NCI-H146 treated with DMSO at 0.1 percent for 48 hours (cell line): ENCODE results near the gene KRTAP19-5.

Experiments
- DNase-seq: peaks from one replicate; lab custom pipeline; 2025; ENCODE audit not compliant: unreplicated experiment; lab: John Stamatoyannopoulos, UW

The KRTAP19-5 gene

DNA sequence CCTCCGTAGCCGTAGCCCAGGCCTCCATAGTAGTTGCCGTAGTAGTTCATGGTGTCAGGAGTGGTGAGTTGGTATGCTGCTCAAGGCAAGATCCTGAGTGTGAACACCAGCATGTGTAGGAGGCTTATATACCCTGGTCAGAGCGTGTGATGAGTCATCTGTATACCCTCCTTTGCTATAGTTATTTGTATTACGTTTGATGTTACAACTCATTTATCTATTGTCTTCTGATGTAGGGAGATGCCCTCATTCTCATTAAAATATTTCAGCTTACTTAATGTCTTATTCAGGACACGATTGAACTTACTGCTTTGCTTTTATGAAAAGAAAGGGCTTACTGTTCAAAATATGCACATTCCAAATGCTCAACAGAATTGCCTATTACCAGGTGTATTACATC lies at the start of gene KRTAP19-5:
Gene KRTAP19-5, minus strand, starts transcription at position 101 of the 400 bp plus-strand sequence. Its CDS starts 51 bp downstream, at position 50.
- no peak for DNase-seq

- DNase-seq = no peak
Measured at GRCh38 chr21:30541764-30542163, 39.8 kb upstream of the KRTAP19-5 start, which contains the start of gene KRTAP19-6. KRTAP19-6 (minus strand) TSS chr21:30541864; CDS start chr21:30541833, 31 bp downstream.

DNA sequence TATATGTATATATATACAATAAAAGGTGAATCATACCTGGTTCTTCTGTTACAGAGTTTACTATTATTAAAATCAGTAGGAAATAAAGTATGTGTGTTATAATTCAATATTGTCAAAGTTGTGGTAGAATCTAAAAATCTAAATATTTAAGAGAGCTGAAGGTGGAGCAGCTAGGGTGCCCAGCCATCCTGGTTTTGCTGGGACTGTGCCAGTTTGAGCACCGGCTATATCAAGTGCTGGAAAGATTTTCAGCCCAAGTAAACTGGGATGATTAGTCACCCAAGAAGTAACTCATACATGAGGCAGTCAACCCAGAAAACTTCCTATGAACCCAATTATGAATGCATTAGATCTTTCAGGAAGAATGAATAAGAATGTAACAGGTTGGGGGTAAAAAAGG lies 16.9 kb upstream of the KRTAP19-5 start:
- DNase-seq = no peak

DNA sequence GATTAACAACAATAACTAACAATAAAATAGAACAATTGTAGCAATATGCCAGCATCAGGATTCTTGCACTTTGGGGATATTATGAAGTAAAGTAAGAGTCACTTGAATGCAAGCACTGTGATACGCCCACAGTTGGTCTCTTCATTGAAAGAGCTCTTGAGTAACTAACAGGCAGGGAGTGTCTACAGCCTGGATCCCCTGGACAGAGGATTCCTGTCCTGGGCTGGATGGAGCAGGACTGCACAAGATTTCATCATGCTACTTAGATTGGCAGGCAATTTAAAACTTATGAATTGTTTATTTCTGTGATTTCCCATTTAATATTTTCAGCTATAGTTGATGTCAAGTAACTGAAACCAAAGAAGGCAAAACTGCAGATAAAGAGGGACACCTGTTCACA lies 13.7 kb upstream of the KRTAP19-5 start:
- no peak for DNase-seq

DNA sequence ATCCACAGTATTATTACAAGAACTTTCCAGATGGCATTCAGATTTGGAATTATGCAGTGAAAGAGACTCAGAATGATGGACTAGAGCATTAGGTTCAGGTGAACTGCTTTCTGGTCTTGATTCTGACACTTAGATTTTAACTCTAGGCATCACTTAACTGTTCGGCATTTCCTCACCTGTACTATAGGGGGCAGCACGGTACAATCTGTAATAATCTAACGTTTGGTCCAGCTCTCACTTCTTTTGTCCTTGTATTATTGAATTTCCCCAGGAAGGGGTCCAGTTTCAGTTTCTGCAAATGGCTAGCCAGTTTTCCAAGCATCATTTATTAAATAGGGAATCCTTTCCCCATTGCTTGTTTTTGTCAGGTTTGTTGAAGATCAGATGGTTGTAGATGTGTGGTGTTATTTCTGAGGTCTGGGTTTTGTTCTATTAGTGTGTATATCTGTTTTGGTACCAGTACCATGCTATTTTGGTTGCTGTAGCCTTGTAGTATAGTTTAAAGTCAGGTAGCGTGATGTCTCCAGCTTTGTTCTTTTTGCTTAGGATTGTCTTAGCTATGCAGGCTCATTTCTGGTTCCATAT lies 3.8 kb upstream of the KRTAP19-5 start:
- peak; percentile 8 for DNase-seq

- no peak for DNase-seq
Measured at GRCh38 chr21:30497065-30497464, 4.9 kb downstream of the KRTAP19-5 start, which contains the start of gene KRTAP19-4. KRTAP19-4 (minus strand) TSS chr21:30497165; CDS start chr21:30497110, 55 bp downstream.

DNA sequence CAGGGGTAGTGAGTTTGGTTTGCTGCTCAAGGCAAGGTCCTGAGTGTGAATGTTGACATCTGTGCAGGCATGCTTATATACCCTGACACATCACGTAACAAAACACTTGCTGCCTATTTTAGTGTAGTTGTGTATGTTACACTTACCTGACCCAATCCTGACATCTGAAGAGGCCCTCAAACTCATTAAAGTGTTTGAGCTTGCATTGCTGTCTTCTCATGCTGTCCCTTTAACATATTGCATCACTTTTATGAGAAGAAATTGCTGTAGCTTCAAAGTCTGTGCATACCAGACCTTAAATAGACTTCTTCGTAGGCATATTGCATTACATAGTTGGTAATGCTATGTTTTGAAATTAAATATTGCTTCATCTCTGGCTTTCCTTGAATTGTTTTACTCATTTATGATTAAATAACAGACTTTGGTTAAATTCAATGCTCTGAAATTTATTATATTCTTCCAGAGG lies 9.9 kb downstream of the KRTAP19-5 start, which contains the start of gene KRTAP19-3:
Gene KRTAP19-3, minus strand, starts transcription at position 51 of the 466 bp plus-strand sequence. CDS start 56 bp downstream, outside the sequence.
- DNase-seq = no peak

DNA sequence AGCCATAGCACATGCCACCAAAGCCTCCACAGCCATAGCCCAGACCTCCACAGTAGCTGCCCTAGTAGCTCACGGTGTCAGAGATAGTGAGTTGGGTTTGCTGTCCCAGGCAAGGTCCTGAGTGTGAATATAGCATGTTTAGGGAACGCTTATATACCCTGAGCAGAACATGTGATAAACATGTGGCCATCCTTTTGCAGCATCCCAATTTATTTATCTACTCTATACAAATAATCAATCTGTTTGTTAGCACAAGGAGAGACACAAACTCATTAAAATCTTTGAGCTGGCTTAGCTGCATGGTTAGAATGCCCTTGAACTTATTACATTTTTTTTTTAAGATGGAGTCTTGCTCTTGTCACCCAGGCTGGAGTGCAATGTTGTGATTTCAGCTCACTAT lies 14.6 kb downstream of the KRTAP19-5 start, which contains the start of gene KRTAP19-2:
Gene KRTAP19-2, minus strand, starts transcription at position 101 of the 400 bp plus-strand sequence. Its CDS starts 88 bp downstream, at position 13.
- DNase-seq = no peak

GRCh38 chr21:30486180-30486579 lies 15.8 kb downstream of the KRTAP19-5 start:
- DNase-seq = no peak

GRCh38 chr21:30482130-30482529 lies 19.8 kb downstream of the KRTAP19-5 start:
- DNase-seq = no peak

DNA sequence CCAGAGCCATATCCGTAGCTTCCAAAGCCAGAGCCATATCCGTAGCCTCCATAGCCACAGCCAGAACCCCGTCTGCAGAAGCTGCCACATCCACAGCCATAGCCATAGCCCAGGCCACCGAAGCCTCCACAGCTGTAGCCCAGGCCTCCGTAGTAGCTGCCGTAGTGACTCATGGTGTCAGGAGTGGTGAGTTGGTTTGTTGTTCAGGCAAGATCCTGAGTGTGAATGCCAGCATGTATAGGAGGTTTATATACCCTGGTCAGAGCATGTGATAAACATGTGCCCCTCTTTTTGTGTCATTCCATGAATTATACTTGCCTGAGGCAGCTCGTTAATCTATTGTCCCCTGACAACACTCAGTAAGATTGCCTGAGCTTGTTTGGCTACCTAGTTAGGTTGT lies 21.8 kb downstream of the KRTAP19-5 start, which contains the start of gene KRTAP19-1:
Gene KRTAP19-1, minus strand, starts transcription at position 223 of the 400 bp plus-strand sequence. Its CDS starts 50 bp downstream, at position 173.
- DNase-seq = no peak

DNA sequence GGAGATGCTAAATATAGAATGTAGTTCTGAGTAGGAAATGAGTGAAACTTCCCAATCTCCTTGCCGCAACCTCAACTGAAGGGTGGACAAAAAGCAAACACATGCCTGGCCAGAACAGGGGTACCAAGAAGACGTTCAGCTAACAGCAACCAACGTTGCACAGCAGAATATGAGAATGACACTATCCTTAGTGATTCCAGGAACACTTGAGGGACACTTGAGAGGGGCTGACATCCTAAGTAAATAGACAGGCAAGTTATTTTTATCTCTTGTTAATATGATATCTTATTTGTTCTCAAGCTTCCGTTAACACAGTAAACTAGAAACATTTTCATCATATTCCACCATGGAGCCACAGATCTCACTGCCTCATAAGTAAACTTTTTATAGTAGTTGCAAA lies 22.7 kb downstream of the KRTAP19-5 start:
- DNase-seq = no peak

DNA sequence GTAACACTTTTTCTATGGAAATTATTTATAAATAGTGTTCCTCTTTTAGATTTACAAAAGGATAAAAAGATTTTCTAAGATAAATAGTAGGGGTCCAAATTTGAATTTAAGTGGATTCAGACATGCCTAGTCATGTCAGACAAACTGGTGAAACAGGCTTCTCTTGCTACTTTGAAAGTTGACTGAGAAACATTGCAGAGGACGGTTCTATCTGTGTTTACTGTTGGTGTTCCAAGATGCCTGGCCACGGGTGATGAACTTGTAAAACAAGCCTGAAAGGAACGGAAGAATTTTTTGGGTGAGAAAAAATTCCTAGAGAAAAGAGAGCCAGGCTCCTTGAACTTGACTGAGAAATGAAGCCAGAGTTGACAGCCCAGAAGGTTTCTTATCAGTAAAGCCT lies 23.9 kb downstream of the KRTAP19-5 start:
- DNase-seq = no peak

GRCh38 chr21:30468900-30469714 lies 32.8 kb downstream of the KRTAP19-5 start:
- DNase-seq = no peak

DNA sequence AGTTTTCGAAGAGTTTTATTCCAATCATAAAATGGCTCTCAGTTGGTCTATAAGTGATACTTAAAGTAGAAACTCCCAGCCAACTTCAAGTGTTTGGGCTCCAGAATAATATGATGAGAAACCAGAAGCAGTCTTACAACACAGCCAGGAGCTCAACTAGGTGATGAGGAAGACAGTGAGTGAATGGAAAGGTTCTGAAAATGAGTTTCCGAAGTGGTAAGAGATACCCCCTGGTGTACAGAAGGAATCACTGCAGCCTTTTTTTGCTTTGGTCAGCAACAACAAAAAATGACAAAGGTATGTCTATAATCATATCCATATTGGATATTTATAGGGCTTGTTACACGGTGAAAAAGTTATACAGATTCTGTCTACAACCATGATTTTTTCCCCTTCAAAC lies 38.2 kb downstream of the KRTAP19-5 start:
- no peak for DNase-seq
